ENCODE results near the gene AREG. TPM values are rescaled to one million over a fixed set of nuclear protein-coding genes. Genes with fewer than 3 reads are reported as not detected.

Gene AREG
- total and polyA plus RNA-seq, 3 donors from 2014 or later, result 13.0 to 16.4 (median 14.2) TPM

DNA sequence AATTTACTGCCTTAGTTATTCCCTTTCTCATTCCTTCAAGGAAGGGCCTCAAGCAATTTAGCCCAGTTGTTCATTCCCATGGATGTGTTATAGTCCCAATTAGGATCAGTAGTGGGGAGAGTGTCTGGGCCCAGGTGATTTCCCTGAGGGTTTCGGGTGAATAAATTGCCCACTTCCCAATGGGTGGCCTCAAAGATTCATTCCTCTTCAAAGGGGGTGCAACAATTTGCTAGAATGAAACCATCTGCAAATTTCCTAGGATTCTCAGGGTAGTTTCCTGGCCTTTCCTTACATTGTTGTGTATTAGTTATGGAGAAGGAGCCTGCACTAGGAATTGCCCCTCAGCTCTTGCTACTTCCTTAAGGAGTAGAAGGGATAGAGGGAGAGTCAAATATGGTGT is 6.3 kb upstream of the AREG start:
- DNase-seq, result no peak
- H3K36me3 ChIP-seq (ENCODE audit: low read depth, missing control alignments), result no peaks in the 10 kb centered on the region
- no peaks in the 10 kb centered on the region for H3K4me1 ChIP-seq
- H3K27ac ChIP-seq, result no peak overlapping the region
- no peaks in the 10 kb centered on the region for H3K27me3 ChIP-seq
- intact Hi-C loops (cut with DNase I; ENCODE audit: low total_unique reads), result no loop called here
- no peaks in the 10 kb centered on the region for H3K9me3 ChIP-seq
- no peak for TF ChIP-seq POLR2A (IDR thresholded peaks at IDR 0.05)
- WGBS, 2 donors, result 100% methylated on average over 1 of the region's 1 CpG
- no peak overlapping the region for H3K4me3 ChIP-seq

DNA sequence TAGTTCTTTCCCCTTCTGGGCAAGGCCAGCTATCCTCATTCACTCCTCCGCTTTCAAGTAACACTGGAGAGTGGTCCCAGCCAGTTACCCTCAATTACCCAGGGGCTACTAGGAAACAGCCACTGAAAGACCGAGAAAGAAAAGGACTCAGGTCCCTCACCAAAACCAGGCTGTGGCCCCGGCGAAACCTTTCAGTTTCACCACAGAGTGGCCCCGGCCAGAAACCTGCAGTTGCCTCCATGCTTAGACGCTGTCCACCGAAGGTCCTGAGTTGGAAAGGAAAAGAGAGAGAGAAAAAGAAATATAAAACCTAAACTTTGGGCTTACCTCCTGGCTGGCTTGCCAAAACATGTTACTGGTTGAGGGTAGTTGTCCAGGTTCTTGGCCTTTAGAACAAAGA is 5.0 kb upstream of the AREG start:
- H3K4me1 ChIP-seq, result no peaks in the 10 kb centered on the region
- H3K27ac ChIP-seq, result no peak overlapping the region
- DNase-seq, result no peak
- 61 to 87% methylated on average over 7 of the region's 7 CpGs for WGBS, 2 donors
- H3K4me3 ChIP-seq, result peak overlapping the region; percentile 2 to 9
- no peaks in the 10 kb centered on the region for H3K36me3 ChIP-seq (ENCODE audit: low read depth, missing control alignments)
- no peaks in the 10 kb centered on the region for H3K27me3 ChIP-seq
- intact Hi-C loops (cut with DNase I; ENCODE audit: low total_unique reads), result no loop called here
- H3K9me3 ChIP-seq, result no peaks in the 10 kb centered on the region
- TF ChIP-seq, protein P1, sequence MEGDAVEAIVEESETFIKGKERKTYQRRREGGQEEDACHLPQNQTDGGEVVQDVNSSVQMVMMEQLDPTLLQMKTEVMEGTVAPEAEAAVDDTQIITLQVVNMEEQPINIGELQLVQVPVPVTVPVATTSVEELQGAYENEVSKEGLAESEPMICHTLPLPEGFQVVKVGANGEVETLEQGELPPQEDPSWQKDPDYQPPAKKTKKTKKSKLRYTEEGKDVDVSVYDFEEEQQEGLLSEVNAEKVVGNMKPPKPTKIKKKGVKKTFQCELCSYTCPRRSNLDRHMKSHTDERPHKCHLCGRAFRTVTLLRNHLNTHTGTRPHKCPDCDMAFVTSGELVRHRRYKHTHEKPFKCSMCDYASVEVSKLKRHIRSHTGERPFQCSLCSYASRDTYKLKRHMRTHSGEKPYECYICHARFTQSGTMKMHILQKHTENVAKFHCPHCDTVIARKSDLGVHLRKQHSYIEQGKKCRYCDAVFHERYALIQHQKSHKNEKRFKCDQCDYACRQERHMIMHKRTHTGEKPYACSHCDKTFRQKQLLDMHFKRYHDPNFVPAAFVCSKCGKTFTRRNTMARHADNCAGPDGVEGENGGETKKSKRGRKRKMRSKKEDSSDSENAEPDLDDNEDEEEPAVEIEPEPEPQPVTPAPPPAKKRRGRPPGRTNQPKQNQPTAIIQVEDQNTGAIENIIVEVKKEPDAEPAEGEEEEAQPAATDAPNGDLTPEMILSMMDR (IDR thresholded peaks at IDR 0.05), result no peak
- TF ChIP-seq POLR2A (IDR thresholded peaks at IDR 0.05), result no peak

DNA sequence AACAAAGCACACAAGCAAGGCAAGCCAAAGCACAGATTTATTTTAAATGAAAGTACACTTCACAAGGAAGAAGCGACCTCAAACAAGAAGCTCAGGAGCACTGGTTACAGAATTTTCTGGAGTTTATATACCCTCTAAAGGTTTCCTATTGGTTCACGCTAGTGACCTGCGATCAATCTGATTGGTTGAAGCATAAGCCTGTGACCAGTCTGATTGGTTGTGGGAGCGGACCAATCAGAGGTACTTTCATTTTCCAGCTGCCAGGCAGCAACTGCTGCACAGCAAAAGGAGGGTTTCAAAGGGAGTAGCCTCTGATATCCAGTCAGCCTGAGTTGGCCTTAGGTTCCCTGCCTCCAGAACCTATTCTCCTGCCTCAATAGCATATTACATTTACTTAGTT is 4.6 kb upstream of the AREG start:
- H3K9me3 ChIP-seq, result no peaks in the 10 kb centered on the region
- intact Hi-C loops (cut with DNase I; ENCODE audit: low total_unique reads), result no loop called here
- H3K36me3 ChIP-seq (ENCODE audit: low read depth, missing control alignments), result no peaks in the 10 kb centered on the region
- H3K4me1 ChIP-seq, result no peaks in the 10 kb centered on the region
- no peak overlapping the region for H3K27ac ChIP-seq
- H3K4me3 ChIP-seq, result peak overlapping the region; percentile 2 to 9
- WGBS, 2 donors, result 76 to 82% methylated on average over 4 of the region's 4 CpGs
- DNase-seq, result peak; percentile 64
- no peaks in the 10 kb centered on the region for H3K27me3 ChIP-seq
- TF ChIP-seq, protein P1 (IDR thresholded peaks at IDR 0.05), result no peak
- no peak for TF ChIP-seq POLR2A (IDR thresholded peaks at IDR 0.05)

DNA sequence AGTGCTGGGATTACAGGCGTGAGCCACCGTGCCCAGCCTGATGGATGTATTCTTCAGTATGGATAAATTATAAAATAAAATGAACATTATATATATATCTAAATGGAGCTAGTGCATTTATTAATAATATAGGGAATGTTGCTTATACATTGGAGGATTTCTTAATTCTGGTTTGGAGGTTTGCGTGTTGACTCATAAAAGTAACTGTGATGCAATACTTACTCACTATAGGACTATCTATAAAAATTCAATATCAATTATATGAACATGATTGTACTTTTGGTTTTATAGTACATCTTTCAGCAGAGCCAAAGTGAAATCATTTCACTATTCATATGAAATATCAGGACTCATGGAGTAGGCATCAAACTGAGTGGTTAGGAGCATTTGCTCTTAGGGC is 3.2 kb upstream of the AREG start:
- TF ChIP-seq, protein P1 (IDR thresholded peaks at IDR 0.05), result no peak
- TF ChIP-seq POLR2A (IDR thresholded peaks at IDR 0.05), result no peak
- no peak for DNase-seq
- Histone ChIP-seq H3K4me3 (no peak overlapping the region), H3K27ac (no peak overlapping the region), H3K36me3 (ENCODE audit: low read depth, missing control alignments) (no peaks in the 10 kb centered on the region), H3K9me3 (no peaks in the 10 kb centered on the region), H3K27me3 (no peaks in the 10 kb centered on the region), H3K4me1 (no peaks in the 10 kb centered on the region)
- WGBS, 2 donors, result 95 to 99% methylated on average over 3 of the region's 3 CpGs
- intact Hi-C loops (cut with DNase I; ENCODE audit: low total_unique reads), result no loop called here

DNA sequence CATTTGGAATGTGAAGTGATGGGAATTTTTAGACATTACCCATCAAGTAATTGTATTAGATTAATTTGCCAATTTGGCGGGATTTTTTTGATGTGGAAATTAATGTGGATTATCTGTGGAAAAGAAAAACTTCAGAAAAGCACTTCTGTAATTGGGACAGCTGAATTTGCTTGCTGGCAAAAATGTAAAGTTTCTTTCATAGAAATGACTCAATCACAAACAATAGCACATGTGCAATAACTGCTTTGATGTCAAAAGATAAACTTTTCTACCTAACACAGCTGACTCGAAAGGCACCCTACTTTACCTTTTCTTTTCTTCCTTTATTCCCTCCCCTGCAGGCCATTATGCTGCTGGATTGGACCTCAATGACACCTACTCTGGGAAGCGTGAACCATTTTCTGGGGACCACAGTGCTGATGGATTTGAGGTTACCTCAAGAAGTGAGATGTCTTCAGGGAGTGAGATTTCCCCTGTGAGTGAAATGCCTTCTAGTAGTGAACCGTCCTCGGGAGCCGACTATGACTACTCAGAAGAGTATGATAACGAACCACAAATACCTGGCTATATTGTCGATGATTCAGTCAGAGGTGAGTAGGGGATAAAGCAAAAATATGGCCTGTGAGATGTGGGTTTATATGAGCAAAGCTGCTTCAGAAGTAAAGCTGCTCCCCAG is 1.4 kb downstream of the AREG start:
- no peak for DNase-seq
- H3K4me3 ChIP-seq, result no peak overlapping the region
- no peaks in the 10 kb centered on the region for H3K36me3 ChIP-seq (ENCODE audit: low read depth, missing control alignments)
- no peaks in the 10 kb centered on the region for H3K27me3 ChIP-seq
- TF ChIP-seq, protein P1 (IDR thresholded peaks at IDR 0.05), result no peak
- TF ChIP-seq POLR2A (IDR thresholded peaks at IDR 0.05), result no peak
- H3K9me3 ChIP-seq, result no peaks in the 10 kb centered on the region
- intact Hi-C loops (cut with DNase I; ENCODE audit: low total_unique reads), result no loop called here
- H3K4me1 ChIP-seq, result no peaks in the 10 kb centered on the region
- WGBS, 2 donors, result 80 to 89% methylated on average over 8 of the region's 8 CpGs
- no peak overlapping the region for H3K27ac ChIP-seq
